WTC11 (cell line): ENCODE data around the gene ZNF3. TPM values are rescaled to one million over a fixed set of nuclear protein-coding genes. Genes with fewer than 3 reads are reported as not detected.

Experiments
- ATAC-seq: fragments of 200-7000 bp; cut with Tn5 transposase; 2 replicates; pipeline ENCODE4 v1.10.0; 2021; ENCODE audit warnings: mild to moderate bottlenecking, moderate library complexity
- CTCF ChIA-PET: fragments of 300-600 bp; sonication (Branson Sonifier 250); formaldehyde crosslinking; loops from one replicate; lab custom pipeline; 2021; ENCODE audit warnings: antibody characterized with exemption; lab: Charles Lee
- POLR2A ChIA-PET: fragments of 350-600 bp; sonication (Branson Sonifier 250); formaldehyde crosslinking; loops from one replicate; lab custom pipeline; 2021; ENCODE audit warnings: antibody characterized with exemption; lab: Charles Lee
- DNase-seq: peaks from one replicate; pipeline ENCODE4 v3.0.0; 2021; ENCODE audit warnings: low spot score
- H3K27ac Mint-ChIP-seq: 2 replicates; pipeline ENCODE4 v1.8.0; 2021; ENCODE audit warnings: mixed read lengths
- H3K27me3 Mint-ChIP-seq: 2 replicates; pipeline ENCODE4 v1.8.0; 2021; ENCODE audit warnings: low read depth, mild to moderate bottlenecking, moderate library complexity, mixed read lengths
- H3K36me3 Mint-ChIP-seq: 2 replicates; pipeline ENCODE4 v1.8.0; 2021; ENCODE audit warnings: mixed read lengths
- H3K4me1 Mint-ChIP-seq: 2 replicates; pipeline ENCODE4 v1.8.0; 2022; ENCODE audit warnings: mixed read lengths
- H3K4me3 Mint-ChIP-seq: 2 replicates; pipeline ENCODE4 v1.8.0; 2021; ENCODE audit warnings: mild to moderate bottlenecking, moderate library complexity, mixed read lengths
- H3K9me3 Mint-ChIP-seq: 2 replicates; pipeline ENCODE4 v1.8.0; 2021; ENCODE audit warnings: mixed read lengths
- AR ChIP-seq: fragments of 250-450 bp; sonication (Bioruptor Pico); IDR thresholded peaks from 2 replicates; pipeline ENCODE4 v1.9.0; 2021; ENCODE audit warnings: mild to moderate bottlenecking
- ATF1 ChIP-seq: sonication (generic); formaldehyde crosslinking; IDR thresholded peaks from 2 replicates; pipeline ENCODE4 v1.8.1; 2023; ENCODE audit warnings: mild to moderate bottlenecking, moderate library complexity, missing genetic modification reagents
- ATF3 ChIP-seq: sonication (generic); formaldehyde crosslinking; conservative IDR thresholded peaks from 2 replicates; pipeline ENCODE4 v1.8.1; 2022; ENCODE audit warnings: mild to moderate bottlenecking, missing genetic modification reagents
- E2F5 ChIP-seq: sonication (generic); formaldehyde crosslinking; IDR thresholded peaks from 2 replicates; pipeline ENCODE4 v1.8.1; 2022; ENCODE audit warnings: mild to moderate bottlenecking, moderate library complexity, missing genetic modification reagents
- FOXP1 ChIP-seq: sonication (generic); formaldehyde crosslinking; IDR thresholded peaks from 2 replicates; pipeline ENCODE4 v1.8.0; 2022; ENCODE audit warnings: missing genetic modification reagents, mild to moderate bottlenecking, moderate library complexity, borderline replicate concordance
- GTF2I ChIP-seq: fragments of 250-450 bp; sonication (Bioruptor Pico); conservative IDR thresholded peaks from 2 replicates; pipeline ENCODE4 v1.4.0; 2021; ENCODE audit warnings: mild to moderate bottlenecking
- NFATC4 ChIP-seq: fragments of 250-450 bp; sonication (Bioruptor Pico); IDR thresholded peaks from 2 replicates; pipeline ENCODE4 v1.9.0; 2021; ENCODE audit warnings: mild to moderate bottlenecking
- NFE2L1 ChIP-seq: sonication (generic); formaldehyde crosslinking; IDR thresholded peaks from 2 replicates; pipeline ENCODE4 v1.8.1; 2023; ENCODE audit warnings: missing genetic modification reagents
- PRRX2 ChIP-seq: fragments of 250-450 bp; sonication (Bioruptor Pico); IDR thresholded peaks from 2 replicates; pipeline ENCODE4 v1.8.0; 2021; ENCODE audit warnings: mild to moderate bottlenecking
- RORB ChIP-seq: fragments of 250-450 bp; sonication (Bioruptor Pico); IDR thresholded peaks from 2 replicates; pipeline ENCODE4 v1.9.0; 2021; ENCODE audit warnings: mild to moderate bottlenecking
- TEAD1 ChIP-seq: sonication (generic); formaldehyde crosslinking; IDR thresholded peaks from 2 replicates; pipeline ENCODE4 v1.8.0; 2022; ENCODE audit warnings: mild to moderate bottlenecking, missing genetic modification reagents
- ZNF219 ChIP-seq: sonication (generic); formaldehyde crosslinking; IDR thresholded peaks from 2 replicates; pipeline ENCODE4 v1.8.0; 2023; ENCODE audit warnings: missing genetic modification reagents, mild to moderate bottlenecking, borderline replicate concordance
- ZNF232 ChIP-seq: sonication (generic); formaldehyde crosslinking; IDR thresholded peaks from 2 replicates; pipeline ENCODE4 v1.8.0; 2022; ENCODE audit warnings: mild to moderate bottlenecking, missing genetic modification reagents
- ZNF281 ChIP-seq: sonication (generic); formaldehyde crosslinking; IDR thresholded peaks from 2 replicates; pipeline ENCODE4 v1.8.0; 2023; ENCODE audit warnings: mild to moderate bottlenecking, missing genetic modification reagents
- ZSCAN18 ChIP-seq: fragments of 250-450 bp; sonication (Bioruptor Pico); IDR thresholded peaks from 2 replicates; pipeline ENCODE4 v2.1.2; 2022; ENCODE audit warnings: mild to moderate bottlenecking, moderate library complexity
- total RNA-seq: library from RNA; stranded (reverse); gene quantifications from 3 replicates; pipeline ENCODE4 v1.2.3, GENCODE V29; 2021
- TF ChIP-seq, protein P1 (sequence below): sonication (generic); formaldehyde crosslinking; IDR thresholded peaks from 2 replicates; pipeline ENCODE4 v1.8.0; 2023; ENCODE audit warnings: missing genetic modification reagents, mild to moderate bottlenecking, borderline replicate concordance
- TF ChIP-seq, protein P2 (sequence below): sonication (generic); formaldehyde crosslinking; IDR thresholded peaks from 2 replicates; pipeline ENCODE4 v1.8.1; 2022; ENCODE audit warnings: low read depth, missing genetic modification reagents, borderline replicate concordance
- TF ChIP-seq, protein P3 (sequence below): sonication (generic); formaldehyde crosslinking; IDR thresholded peaks from 2 replicates; pipeline ENCODE4 v1.8.0; 2023; ENCODE audit warnings: missing genetic modification reagents

The ZNF3 gene
- total RNA-seq, 1 experiment from 2014 or later, result 48.3 TPM

DNA sequence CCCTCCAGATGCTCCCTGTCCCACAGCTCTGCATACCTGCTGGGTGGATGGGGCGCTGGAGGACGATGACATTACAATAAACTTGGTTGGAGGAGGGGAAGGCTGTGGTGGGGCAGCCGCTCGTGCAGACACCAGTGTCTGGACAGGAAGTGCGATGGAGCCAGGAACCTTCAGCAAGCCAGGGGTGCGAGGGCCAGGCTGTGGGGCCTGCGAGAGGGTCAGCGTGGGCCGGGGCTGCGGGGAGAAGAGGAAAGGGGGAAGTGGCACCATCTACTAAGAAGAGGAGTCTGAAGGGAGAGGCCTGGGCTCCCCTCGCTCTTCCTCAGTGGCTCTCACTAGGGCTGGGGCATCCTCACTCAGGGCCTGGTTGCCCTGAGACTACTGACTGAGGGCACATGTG lies 26.4 kb upstream of the ZNF3 start (continued):
- TF ChIP-seq, protein P1, sequence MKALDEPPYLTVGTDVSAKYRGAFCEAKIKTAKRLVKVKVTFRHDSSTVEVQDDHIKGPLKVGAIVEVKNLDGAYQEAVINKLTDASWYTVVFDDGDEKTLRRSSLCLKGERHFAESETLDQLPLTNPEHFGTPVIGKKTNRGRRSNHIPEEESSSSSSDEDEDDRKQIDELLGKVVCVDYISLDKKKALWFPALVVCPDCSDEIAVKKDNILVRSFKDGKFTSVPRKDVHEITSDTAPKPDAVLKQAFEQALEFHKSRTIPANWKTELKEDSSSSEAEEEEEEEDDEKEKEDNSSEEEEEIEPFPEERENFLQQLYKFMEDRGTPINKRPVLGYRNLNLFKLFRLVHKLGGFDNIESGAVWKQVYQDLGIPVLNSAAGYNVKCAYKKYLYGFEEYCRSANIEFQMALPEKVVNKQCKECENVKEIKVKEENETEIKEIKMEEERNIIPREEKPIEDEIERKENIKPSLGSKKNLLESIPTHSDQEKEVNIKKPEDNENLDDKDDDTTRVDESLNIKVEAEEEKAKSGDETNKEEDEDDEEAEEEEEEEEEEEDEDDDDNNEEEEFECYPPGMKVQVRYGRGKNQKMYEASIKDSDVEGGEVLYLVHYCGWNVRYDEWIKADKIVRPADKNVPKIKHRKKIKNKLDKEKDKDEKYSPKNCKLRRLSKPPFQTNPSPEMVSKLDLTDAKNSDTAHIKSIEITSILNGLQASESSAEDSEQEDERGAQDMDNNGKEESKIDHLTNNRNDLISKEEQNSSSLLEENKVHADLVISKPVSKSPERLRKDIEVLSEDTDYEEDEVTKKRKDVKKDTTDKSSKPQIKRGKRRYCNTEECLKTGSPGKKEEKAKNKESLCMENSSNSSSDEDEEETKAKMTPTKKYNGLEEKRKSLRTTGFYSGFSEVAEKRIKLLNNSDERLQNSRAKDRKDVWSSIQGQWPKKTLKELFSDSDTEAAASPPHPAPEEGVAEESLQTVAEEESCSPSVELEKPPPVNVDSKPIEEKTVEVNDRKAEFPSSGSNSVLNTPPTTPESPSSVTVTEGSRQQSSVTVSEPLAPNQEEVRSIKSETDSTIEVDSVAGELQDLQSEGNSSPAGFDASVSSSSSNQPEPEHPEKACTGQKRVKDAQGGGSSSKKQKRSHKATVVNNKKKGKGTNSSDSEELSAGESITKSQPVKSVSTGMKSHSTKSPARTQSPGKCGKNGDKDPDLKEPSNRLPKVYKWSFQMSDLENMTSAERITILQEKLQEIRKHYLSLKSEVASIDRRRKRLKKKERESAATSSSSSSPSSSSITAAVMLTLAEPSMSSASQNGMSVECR (CRISPR knock-in tag), result no peak
- TF ChIP-seq E2F5 (CRISPR knock-in tag), result no peak

DNA sequence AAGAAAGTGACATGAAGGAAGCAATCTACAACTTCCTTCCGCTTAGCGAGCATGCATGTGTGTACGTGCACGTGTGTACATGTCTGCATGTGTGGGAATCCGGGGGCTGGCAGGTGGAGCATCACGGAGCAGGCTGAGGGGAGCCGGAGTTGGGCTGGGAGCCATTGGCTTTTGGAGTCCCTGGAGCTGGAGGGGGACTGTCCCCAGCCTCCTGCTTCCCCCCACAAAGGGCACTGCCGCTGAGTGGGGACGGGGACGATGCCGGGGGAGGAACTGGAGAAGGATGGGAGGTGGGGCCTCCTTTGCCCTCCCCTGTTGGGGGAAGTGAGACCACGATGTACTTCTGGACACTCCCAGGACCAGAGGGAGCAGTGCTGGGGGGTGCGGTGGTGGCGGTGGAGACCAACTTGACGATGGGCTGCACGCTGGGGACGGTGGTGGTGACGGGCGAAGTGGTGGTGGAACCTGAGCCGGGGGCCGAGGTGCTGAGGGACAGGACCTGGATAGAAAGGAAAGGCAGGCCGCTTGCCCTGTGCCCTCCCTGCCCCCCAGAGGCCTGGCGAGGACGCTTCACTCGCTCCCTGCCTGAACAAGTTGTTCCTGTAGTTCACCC lies 25.7 kb upstream of the ZNF3 start:
- H3K4me3 Mint-ChIP-seq, result no peak overlapping the region
- peaks cover 5% of the 10 kb centered on the region for H3K4me1 Mint-ChIP-seq
- H3K36me3 Mint-ChIP-seq, result peaks cover 51% of the 10 kb centered on the region
- no peak for DNase-seq
- TF ChIP-seq ATF3 (CRISPR knock-in tag), result no peak
- TF ChIP-seq ZNF219 (CRISPR knock-in tag), result no peak
- no peak for TF ChIP-seq NFATC4 (CRISPR knock-in tag)
- TF ChIP-seq, protein P2, sequence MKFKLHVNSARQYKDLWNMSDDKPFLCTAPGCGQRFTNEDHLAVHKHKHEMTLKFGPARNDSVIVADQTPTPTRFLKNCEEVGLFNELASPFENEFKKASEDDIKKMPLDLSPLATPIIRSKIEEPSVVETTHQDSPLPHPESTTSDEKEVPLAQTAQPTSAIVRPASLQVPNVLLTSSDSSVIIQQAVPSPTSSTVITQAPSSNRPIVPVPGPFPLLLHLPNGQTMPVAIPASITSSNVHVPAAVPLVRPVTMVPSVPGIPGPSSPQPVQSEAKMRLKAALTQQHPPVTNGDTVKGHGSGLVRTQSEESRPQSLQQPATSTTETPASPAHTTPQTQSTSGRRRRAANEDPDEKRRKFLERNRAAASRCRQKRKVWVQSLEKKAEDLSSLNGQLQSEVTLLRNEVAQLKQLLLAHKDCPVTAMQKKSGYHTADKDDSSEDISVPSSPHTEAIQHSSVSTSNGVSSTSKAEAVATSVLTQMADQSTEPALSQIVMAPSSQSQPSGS (CRISPR knock-in tag), result no peak
- TF ChIP-seq RORB (CRISPR knock-in tag), result no peak
- TF ChIP-seq TEAD1 (CRISPR knock-in tag), result no peak
- TF ChIP-seq FOXP1 (CRISPR knock-in tag), result no peak
- no peaks in the 10 kb centered on the region for H3K27me3 Mint-ChIP-seq
- CTCF ChIA-PET, result interaction anchor here (1.9 kb wide), 1 partner anchor 24 kb away, joined by 7 read pairs; no protein-coding TSS in a partner anchor
- no peak overlapping the region for H3K27ac Mint-ChIP-seq
- POLR2A ChIA-PET, result no interaction called here
- ATAC-seq, result no peak
- H3K9me3 Mint-ChIP-seq, result no peaks in the 10 kb centered on the region

DNA sequence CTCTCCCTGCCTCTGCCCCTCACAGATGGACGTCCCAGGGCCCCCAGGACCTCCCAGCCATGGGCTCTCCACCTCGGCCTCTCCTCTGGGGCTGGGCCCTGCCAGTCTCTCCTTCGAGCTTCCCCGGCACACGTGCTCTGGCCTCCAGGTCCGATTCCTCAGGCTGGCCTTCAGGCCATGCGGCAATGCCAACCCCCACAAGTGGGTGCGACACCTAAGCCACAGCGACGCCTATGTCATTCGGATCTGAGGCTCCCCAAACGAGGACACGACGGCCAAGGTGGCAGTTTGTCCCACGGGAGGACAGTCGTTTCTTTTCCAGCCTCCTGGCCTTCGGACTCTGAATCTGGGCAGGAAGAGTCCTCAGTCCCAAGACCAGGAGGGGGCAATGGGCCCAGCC lies 25.1 kb upstream of the ZNF3 start:
- ChIA-PET CTCF (interaction anchor here (1.9 kb wide), 1 partner anchor 24 kb away, joined by 7 read pairs; no protein-coding TSS in a partner anchor), POLR2A (no interaction called here)
- peaks cover 5% of the 10 kb centered on the region for H3K4me1 Mint-ChIP-seq
- H3K27me3 Mint-ChIP-seq, result no peaks in the 10 kb centered on the region
- ATAC-seq (no peak), DNase-seq (no peak)
- H3K27ac Mint-ChIP-seq, result no peak overlapping the region
- peaks cover 48% of the 10 kb centered on the region for H3K36me3 Mint-ChIP-seq
- no peak overlapping the region for H3K4me3 Mint-ChIP-seq
- H3K9me3 Mint-ChIP-seq, result no peaks in the 10 kb centered on the region
- TF ChIP-seq AR (CRISPR knock-in tag) (no peak), RORB (CRISPR knock-in tag) (no peak), FOXP1 (CRISPR knock-in tag) (no peak), NFE2L1 (no peak), PRRX2 (CRISPR knock-in tag) (no peak), ZNF281 (CRISPR knock-in tag) (no peak), ZSCAN18 (CRISPR knock-in tag) (no peak), ZNF232 (no peak), ATF1 (CRISPR knock-in tag) (no peak), GTF2I (CRISPR knock-in tag) (no peak)
- TF ChIP-seq, protein P3, sequence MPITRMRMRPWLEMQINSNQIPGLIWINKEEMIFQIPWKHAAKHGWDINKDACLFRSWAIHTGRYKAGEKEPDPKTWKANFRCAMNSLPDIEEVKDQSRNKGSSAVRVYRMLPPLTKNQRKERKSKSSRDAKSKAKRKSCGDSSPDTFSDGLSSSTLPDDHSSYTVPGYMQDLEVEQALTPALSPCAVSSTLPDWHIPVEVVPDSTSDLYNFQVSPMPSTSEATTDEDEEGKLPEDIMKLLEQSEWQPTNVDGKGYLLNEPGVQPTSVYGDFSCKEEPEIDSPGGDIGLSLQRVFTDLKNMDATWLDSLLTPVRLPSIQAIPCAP, result no peak
